ENCODE results near the gene PRDX5. TPM values are rescaled to one million over a fixed set of nuclear protein-coding genes. Genes with fewer than 3 reads are reported as not detected.
A peak's percentile ranks its signal among the peaks of the same experiment; 100 is the strongest.
"Not testable (repeated sequence)": the region's sequence is repeated elsewhere in the genome, so short reads cannot be mapped to it uniquely, and the experiment has no call there.

PRDX5 gene
- total RNA-seq, 2 experiments from 2014 or later: 137 to 139 TPM

DNA sequence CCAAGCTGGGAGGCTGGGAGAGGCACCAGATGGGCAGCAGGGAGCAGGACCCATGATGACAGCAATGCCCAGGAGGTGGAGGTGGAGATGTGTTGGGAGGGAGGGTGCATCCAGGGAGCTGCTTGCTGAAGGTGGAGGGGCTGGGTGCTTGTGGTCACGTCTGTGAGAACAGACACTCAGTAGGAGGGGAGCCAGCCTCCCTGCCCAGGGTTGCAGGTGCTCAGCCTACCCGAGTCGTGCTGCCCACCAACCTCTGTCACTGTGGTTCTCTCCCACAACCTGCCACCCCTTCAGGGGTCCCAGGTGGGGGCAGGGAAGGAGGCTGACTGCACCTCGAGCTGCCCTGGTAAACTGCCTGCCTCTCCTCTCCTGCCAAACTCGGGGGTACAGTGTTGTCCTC, 5.5 kb downstream of the PRDX5 start:
- Mint-ChIP-seq H3K27ac (no peak overlapping the region), H3K4me1 (peaks cover 24% of the 10 kb centered on the region), H3K9me3 (no peaks in the 10 kb centered on the region), H3K36me3 (ENCODE audit: low read depth) (peaks cover 18% of the 10 kb centered on the region), H3K4me3 (no peak overlapping the region), H3K27me3 (no peaks in the 10 kb centered on the region)
- DNase-seq: no peak
- ChIA-PET POLR2A (interaction anchor here (0.8 to 1.6 kb wide), 4 partner anchors 8 to 54 kb away, joined by 3 to 5 read pairs (median 3); no protein-coding TSS in a partner anchor), CTCF (interaction anchor here (0.6 to 2.0 kb wide), 2 partner anchors 8 to 102 kb away, joined by 3 to 8 read pairs; no protein-coding TSS in a partner anchor)

DNA sequence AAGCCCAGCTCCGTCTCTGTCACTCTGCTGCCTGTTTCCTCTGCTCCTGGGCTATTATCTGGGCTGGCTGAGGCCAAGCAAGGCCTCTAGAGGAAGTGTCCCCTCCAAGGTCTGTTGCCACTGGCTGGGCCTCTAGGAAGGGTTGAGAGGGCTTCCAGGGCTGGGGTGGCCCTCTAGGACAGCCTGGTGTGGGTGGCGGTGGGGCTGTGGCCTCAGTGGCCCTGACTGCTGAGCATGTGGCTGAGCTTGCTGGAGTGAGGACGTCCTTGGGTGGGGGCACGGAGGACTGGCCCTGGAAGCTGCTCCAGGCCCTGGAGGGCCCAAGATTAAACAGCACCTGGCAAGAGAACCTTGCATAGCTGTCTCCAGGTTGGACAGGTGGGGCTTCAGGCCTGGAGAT, 6.1 kb downstream of the PRDX5 start:
- H3K4me3 Mint-ChIP-seq, DNase-seq, H3K27ac Mint-ChIP-seq, H3K27me3 Mint-ChIP-seq, H3K9me3 Mint-ChIP-seq: not testable (repeated sequence)
- Mint-ChIP-seq H3K4me1 (peaks cover 22% of the 10 kb centered on the region), H3K36me3 (ENCODE audit: low read depth) (peaks cover 16% of the 10 kb centered on the region)
- ChIA-PET CTCF (interaction anchor here (2.0 kb wide), 1 partner anchor 8 kb away, joined by 8 read pairs; no protein-coding TSS in a partner anchor), POLR2A (interaction anchor here (0.8 to 1.6 kb wide), 3 partner anchors 8 to 55 kb away, joined by 3 to 5 read pairs (median 3); no protein-coding TSS in a partner anchor)

DNA sequence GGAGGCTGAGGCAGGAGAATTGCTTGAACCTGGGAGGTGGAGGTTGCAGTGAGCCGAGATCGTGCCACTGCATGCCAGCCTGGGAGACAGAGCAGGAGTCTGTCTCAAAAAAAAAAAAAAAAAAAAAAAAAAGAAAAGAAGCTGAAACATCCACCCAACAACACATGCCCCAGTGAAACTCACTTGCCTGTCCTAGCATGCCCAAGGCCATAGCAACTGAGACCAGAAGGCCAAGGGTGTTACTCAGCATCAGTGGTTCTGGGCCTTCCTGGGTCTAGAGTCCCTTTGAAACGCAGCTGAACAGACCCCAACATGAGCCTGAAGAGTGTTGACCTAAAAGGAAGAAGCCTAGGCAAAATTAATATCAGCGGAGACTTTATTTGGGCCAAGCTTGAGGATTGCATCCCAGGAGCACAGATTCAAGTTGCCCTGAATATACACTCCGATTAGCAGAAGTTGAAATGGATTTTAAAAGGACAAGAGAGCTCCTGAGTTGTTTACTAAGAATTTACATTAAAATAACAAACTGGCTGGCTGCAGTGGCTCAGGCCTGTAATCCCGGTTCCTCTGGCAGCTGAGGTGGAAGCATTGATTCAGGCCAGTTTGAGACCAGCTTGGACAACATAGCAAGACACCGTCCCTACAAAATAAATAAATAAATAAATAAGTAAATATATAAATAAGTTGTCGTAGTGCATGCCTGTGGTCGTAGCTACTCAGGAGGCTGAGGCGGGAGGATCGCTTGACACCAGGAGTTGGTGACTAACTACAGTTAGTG, 7.0 kb downstream of the PRDX5 start:
- H3K27ac Mint-ChIP-seq: no peak overlapping the region
- H3K36me3 Mint-ChIP-seq (ENCODE audit: low read depth): peaks cover 15% of the 10 kb centered on the region
- H3K4me3 Mint-ChIP-seq: no peak overlapping the region
- H3K9me3 Mint-ChIP-seq: no peaks in the 10 kb centered on the region
- no peak for DNase-seq
- CTCF ChIA-PET: no interaction called here
- POLR2A ChIA-PET: no interaction called here
- H3K4me1 Mint-ChIP-seq: peaks cover 17% of the 10 kb centered on the region
- no peaks in the 10 kb centered on the region for H3K27me3 Mint-ChIP-seq

DNA sequence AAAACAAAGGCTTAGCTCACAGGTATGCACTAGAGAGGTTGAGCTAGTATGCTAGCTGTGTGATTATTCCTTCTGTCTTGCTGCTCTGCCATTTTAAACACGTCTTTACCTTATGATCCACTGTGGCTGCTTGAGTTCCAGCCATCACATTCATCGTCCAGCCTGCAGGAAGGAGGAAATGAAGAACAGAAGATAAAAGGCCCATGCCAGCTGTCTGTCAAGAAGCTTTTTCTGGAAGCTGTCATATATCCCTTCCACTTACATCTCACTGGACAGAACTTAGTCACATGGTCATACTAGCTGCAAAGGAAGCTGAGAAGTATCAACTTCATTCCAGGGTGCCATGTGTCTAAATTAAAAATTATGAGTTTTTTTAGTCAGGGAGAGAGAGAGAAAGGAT, 9.5 kb downstream of the PRDX5 start:
- peaks cover 24% of the 10 kb centered on the region for H3K4me1 Mint-ChIP-seq
- no peak for DNase-seq
- H3K4me3 Mint-ChIP-seq: no peak overlapping the region
- POLR2A ChIA-PET: interaction anchor here (7.5 kb wide), 1 partner anchor 9 kb away, joined by 104 read pairs; the partner anchor contains the start of genes PRDX5 and TRMT112
- no peaks in the 10 kb centered on the region for H3K27me3 Mint-ChIP-seq
- H3K9me3 Mint-ChIP-seq: no peaks in the 10 kb centered on the region
- H3K27ac Mint-ChIP-seq: no peak overlapping the region
- H3K36me3 Mint-ChIP-seq (ENCODE audit: low read depth): no peaks in the 10 kb centered on the region
- CTCF ChIA-PET: interaction anchor here (1.2 to 1.3 kb wide), 3 partner anchors 9 to 29 kb away, joined by 3 to 6 read pairs (median 4); partner anchors contain the start of genes PRDX5 and TRMT112

DNA sequence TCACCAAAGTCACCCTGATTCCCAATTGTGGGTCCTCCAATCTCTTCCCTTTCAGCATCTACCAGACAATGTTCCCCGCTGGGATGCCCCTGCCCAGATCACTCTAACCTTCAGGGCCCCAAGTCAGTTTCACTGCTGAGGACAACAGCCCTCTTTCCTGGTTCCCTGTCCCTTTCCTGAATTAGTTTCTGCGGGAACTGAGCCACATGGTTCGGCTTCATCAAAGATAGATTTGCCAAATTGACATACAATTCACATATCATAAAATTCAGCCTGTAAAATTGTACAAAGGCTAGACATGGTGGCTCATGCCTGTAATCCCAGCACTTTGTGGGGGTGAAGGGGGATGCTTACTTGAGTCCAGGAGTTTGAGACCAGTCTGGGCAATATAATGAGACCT, 10.1 kb downstream of the PRDX5 start:
- Mint-ChIP-seq H3K4me3 (no peak overlapping the region), H3K27ac (no peak overlapping the region), H3K36me3 (ENCODE audit: low read depth) (no peaks in the 10 kb centered on the region), H3K27me3 (no peaks in the 10 kb centered on the region), H3K4me1 (peaks cover 26% of the 10 kb centered on the region), H3K9me3 (no peaks in the 10 kb centered on the region)
- ChIA-PET POLR2A (interaction anchor here (7.5 kb wide), 1 partner anchor 10 kb away, joined by 104 read pairs; the partner anchor contains the start of genes PRDX5 and TRMT112), CTCF (interaction anchor here (0.7 to 1.3 kb wide), 5 partner anchors 10 to 63 kb away, joined by 3 to 6 read pairs (median 3); partner anchors contain the start of genes PRDX5 and TRMT112)
- no peak for DNase-seq

DNA sequence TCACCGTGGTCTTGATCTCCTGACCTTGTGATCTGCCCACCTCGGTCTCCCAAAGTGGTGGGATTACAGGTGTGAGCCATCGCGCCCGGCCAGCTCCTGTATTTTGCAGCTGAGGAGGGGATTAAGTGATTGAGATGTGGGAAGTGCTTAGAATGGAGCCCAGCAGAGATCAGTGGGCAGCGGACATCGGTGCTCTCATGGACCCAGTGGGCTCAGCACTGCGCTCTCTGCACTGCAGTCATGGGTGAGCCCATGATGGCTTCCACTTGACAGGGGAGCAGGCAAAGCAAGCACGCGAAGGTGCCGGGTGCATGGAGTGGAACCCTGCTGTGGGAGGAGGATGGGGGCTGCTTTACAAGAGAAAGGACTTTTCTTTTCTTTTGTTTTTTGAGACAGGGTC, 13.0 kb downstream of the PRDX5 start:
- Mint-ChIP-seq H3K4me1 (peaks cover 39% of the 10 kb centered on the region), H3K27ac (no peak overlapping the region), H3K9me3 (no peaks in the 10 kb centered on the region), H3K27me3 (no peaks in the 10 kb centered on the region), H3K36me3 (ENCODE audit: low read depth) (peaks cover 14% of the 10 kb centered on the region), H3K4me3 (no peak overlapping the region)
- DNase-seq: no peak
- POLR2A ChIA-PET: interaction anchor here (0.7 to 7.5 kb wide), 9 partner anchors 10 to 126 kb away, joined by 3 to 104 read pairs (median 4); partner anchors contain the start of genes CCDC88B, ESRRA, PRDX5 and TRMT112
- CTCF ChIA-PET: interaction anchor here (0.8 to 5.9 kb wide), 19 partner anchors 8 to 430 kb away, joined by 3 to 157 read pairs (median 5); partner anchors contain the start of genes CCDC88B, ESRRA, FERMT3 and FKBP2

DNA sequence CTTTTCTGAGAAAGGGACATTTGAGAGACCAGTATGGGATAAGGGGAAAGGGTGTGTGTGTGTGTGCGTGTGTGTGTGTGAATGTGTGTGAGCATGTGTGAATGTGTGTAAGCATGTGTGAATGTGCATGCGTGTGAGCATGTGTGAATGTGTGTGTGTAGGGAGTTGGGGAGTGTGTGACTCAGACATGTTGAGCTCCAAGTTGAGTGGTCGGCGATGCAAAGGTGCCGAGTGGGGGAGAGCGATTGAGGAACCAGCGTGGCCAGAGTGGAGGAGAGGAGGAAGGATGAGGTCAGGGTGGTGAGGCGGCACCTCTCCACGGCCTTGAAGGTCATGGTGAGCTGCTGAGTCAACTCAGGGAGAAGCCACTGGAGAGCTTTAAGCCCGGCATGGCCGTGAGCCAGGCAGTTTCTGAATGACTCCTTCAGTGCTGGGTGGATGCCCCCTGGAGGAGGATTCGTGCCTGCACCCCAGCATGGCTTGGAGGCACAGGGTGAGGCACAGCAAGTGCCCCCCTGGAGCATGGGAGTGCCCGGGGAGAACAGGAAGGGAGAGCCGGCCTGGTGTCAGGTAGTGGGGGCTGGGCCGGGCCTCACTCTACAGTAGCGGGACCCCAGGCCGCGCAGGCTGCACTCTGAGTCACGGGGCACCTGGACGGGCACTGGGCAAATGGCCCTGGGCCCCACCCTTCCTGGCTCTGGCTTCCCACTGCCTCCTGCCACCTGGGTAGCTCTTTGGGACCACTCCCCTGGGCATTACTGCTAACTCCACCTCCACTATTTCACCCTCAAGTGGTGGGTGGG, 13.8 kb downstream of the PRDX5 start:
- no peaks in the 10 kb centered on the region for H3K9me3 Mint-ChIP-seq
- peak overlapping the region; percentile 45 for H3K4me3 Mint-ChIP-seq
- peaks cover 44% of the 10 kb centered on the region for H3K4me1 Mint-ChIP-seq

DNA sequence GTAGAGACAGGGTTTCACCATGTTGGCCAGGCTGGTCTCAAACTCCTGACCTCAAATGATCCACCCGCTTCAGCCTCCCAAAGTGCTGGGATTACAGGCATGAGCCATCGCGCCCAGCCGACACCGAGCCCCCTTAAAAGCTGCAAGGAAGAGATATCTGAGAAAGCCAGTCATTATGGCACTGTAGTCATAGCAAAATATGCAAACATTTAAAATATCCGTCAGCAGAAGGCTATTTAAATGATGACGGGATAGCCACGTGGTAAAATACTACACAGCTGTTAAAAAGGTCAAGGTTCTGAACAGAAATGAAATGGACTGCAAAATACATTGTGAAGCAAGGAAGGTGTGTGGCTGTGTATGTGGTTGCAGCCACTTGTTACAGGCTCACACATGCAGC, 15.6 kb downstream of the PRDX5 start:
- Mint-ChIP-seq H3K9me3 (no peaks in the 10 kb centered on the region), H3K4me1 (peaks cover 57% of the 10 kb centered on the region), H3K4me3 (no peak overlapping the region), H3K27ac (no peak overlapping the region), H3K36me3 (ENCODE audit: low read depth) (peaks cover 30% of the 10 kb centered on the region), H3K27me3 (no peaks in the 10 kb centered on the region)
- no peak for DNase-seq
- ChIA-PET POLR2A (interaction anchor here (1.1 to 7.5 kb wide), 2 partner anchors 10 to 15 kb away, joined by 3 to 104 read pairs; partner anchors contain the start of genes PRDX5 and TRMT112), CTCF (interaction anchor here (0.7 to 5.9 kb wide), 4 partner anchors 16 to 148 kb away, joined by 3 to 157 read pairs (median 3); partner anchors contain the start of genes ESRRA, PRDX5, STIP1 and TRMT112)

More for the DNA sequence above, 13.8 kb downstream of the PRDX5 start:
- DNase-seq: peak; percentile 89
- peak overlapping the region; percentile 83 for H3K27ac Mint-ChIP-seq
- CTCF ChIA-PET: interaction anchor here (0.6 to 5.9 kb wide), 30 partner anchors 8 to 1215 kb away, joined by 3 to 157 read pairs (median 4); partner anchors contain the start of genes CCDC88B, ESRRA, FERMT3 and FKBP2
- no peaks in the 10 kb centered on the region for H3K27me3 Mint-ChIP-seq
- POLR2A ChIA-PET: interaction anchor here (0.6 to 7.5 kb wide), 16 partner anchors 9 to 127 kb away, joined by 3 to 104 read pairs (median 4); partner anchors contain the start of genes CCDC88B, ESRRA, FERMT3 and PRDX5
- H3K36me3 Mint-ChIP-seq (ENCODE audit: low read depth): peaks cover 17% of the 10 kb centered on the region

DNA sequence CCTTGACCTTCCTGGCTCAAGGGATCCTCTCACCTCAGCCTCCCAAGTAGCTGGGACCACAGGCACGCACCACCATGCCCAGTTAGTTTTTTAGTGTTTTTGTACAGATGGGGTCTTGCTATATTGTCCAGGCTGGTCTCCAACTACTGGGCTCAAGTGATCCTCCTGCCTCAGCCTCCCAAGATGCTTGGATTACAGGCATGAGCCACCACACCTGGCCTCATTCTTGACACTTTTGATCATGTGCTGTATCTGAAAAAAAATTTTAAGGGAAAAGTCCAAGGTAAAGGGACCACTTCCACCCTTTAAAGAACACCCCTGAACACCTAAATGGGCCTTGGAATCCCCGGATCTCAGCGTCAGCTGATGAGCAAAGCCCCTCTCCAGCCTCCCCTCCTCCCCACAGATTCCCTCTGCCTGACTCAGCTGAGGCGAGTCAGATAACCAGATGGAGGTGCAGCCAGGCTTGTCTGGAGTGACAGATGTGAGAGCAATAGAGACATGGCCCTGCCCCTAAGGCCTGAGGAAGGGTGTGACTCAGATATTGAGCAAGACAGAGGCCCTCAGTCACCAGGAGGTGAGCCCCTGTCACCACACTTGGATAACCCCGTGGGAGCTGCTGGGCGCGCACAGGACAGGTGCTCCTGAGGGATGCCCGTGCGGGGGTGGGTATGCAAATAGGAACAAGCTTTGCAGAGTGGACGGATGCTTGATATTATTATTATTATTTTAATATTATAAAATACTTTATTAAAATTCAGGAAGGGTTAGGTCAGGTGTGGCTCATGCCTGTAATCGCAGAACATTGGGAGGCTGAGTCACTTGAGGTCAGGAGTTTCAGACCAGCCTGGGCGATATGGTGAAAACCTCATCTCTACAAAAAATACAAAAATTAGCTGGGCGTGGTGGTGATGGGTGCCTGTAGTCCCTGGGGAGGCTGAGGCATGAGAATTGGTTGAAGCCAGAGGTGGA, 17.1 kb downstream of the PRDX5 start:
- CTCF ChIA-PET: interaction anchor here (0.6 to 1.5 kb wide), 6 partner anchors 17 to 34 kb away, joined by 3 to 6 read pairs (median 4); partner anchors contain the start of genes CATSPERZ, ESRRA and PRDX5
- H3K27me3 Mint-ChIP-seq: no peaks in the 10 kb centered on the region
- no peak overlapping the region for H3K4me3 Mint-ChIP-seq
- peak; percentile 52 for DNase-seq
- H3K27ac Mint-ChIP-seq: peak overlapping the region; percentile 85
- peaks cover 67% of the 10 kb centered on the region for H3K4me1 Mint-ChIP-seq
- no peaks in the 10 kb centered on the region for H3K9me3 Mint-ChIP-seq
- POLR2A ChIA-PET: interaction anchor here (0.8 to 1.6 kb wide), 2 partner anchors 25 to 92 kb away, joined by 3 read pairs; no protein-coding TSS in a partner anchor
- peaks cover 41% of the 10 kb centered on the region for H3K36me3 Mint-ChIP-seq (ENCODE audit: low read depth)

DNA sequence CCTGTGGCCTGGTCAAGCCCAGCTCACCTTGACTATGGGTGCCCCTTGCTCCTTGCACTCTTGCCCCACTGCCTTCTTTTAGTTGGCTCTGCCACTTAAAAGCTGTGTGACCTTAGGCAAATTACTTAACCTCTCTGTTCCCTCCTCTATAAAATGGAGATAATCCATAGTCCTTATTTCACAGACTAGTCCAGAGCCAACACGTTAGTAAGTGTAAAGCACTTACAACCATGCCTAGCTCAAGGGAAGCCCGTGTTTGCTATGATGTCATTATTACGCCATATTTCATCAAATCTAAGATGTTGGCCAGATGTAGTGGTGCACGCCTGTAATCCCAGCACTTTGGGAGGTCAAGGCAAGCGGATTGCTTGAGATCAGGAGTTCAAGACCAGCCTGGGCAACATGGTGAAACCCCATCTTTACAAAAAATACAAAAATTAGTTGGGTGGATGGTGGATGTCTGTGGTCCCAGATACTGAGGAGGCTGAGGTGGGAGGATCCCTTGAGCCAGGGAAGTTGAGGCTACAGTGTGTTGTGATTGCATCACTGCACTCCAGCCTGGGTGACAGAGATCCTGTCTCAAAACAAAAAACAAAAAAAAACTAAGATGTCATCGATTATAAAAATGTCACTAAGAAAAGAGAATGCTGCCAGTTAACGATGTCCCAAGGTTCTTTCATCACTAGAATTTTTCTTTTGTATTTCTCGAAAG, 19.8 kb downstream of the PRDX5 start:
- DNase-seq: no peak
- Mint-ChIP-seq H3K9me3 (no peaks in the 10 kb centered on the region), H3K27me3 (no peaks in the 10 kb centered on the region), H3K27ac (peak overlapping the region; percentile 47), H3K4me3 (no peak overlapping the region), H3K36me3 (ENCODE audit: low read depth) (peaks cover 54% of the 10 kb centered on the region), H3K4me1 (peaks cover 67% of the 10 kb centered on the region)
- POLR2A ChIA-PET: interaction anchor here (0.9 to 4.2 kb wide), 3 partner anchors 12 to 68 kb away, joined by 3 to 52 read pairs (median 3); partner anchors contain the start of genes PRDX5 and TRMT112
- CTCF ChIA-PET: interaction anchor here (7.4 kb wide), 1 partner anchor 20 kb away, joined by 70 read pairs; the partner anchor contains the start of genes PRDX5 and TRMT112

Measured in activated CD4-positive, alpha-beta memory T cell treated with anti-CD3 and anti-CD28 coated beads, Interleukin-2, amount 10 ng/mL, durations not matched to agents 7 days and 5 days (primary cell).